IMR-90 (cell line): ENCODE results near the gene BPIFB2. TPM values are rescaled to one million over a fixed set of nuclear protein-coding genes. Genes with fewer than 3 reads are reported as not detected.

ENCODE experiments used
- ATAC-seq: fragments of 200-7000 bp; cut with Tn5 transposase; 2 replicates; pipeline ENCODE4 v1.9.1; 2020; ENCODE audit warnings: low read depth, mild to moderate bottlenecking, moderate library complexity
- BruUV-seq: library from RNA; stranded (reverse); fragments of 400-500 nt; replicated peaks from 2 replicates; lab custom pipeline; 2021; lab: Mats Ljungman, UMichigan
- CTCF ChIA-PET: fragments of 300-600 bp; formaldehyde crosslinking; extraction: SDS; loops from one replicate; lab custom pipeline; 2021; ENCODE audit warnings: antibody characterized with exemption; lab: Yijun Ruan, JAX
- POLR2A ChIA-PET: fragments of 300-600 bp; sonication (Branson Sonifier 250); formaldehyde crosslinking; loops from one replicate; lab custom pipeline; 2022; ENCODE audit warnings: antibody characterized with exemption; ENCODE audit not compliant: unreplicated experiment; lab: Charles Lee
- DNase-seq: peaks from one replicate; pipeline ENCODE4 v3.0.0; 2013
- H2AFZ ChIP-seq: replicated peaks from 2 replicates; pipeline ENCODE3; 2013; ENCODE audit warnings: low read length, mild to moderate bottlenecking; ENCODE audit not compliant: poor library complexity
- H2AK5ac ChIP-seq: 2 replicates; pipeline ENCODE4 v1.6.1; 2013; ENCODE audit warnings: low read depth, low read length, inconsistent platforms
- H2AK9ac ChIP-seq: replicated peaks from 2 replicates; pipeline ENCODE3; 2013; ENCODE audit warnings: mild to moderate bottlenecking, low read depth, low read length, moderate library complexity; ENCODE audit not compliant: poor library complexity
- H2BK120ac ChIP-seq: 2 replicates; pipeline ENCODE4 v1.6.1; 2013; ENCODE audit warnings: low read depth, low read length, inconsistent platforms
- H2BK15ac ChIP-seq: 3 replicates; pipeline ENCODE4 v1.6.1; 2013; ENCODE audit warnings: low read depth, low read length, inconsistent platforms
- H2BK20ac ChIP-seq: 2 replicates; pipeline ENCODE4 v1.6.1; 2013; ENCODE audit warnings: low read depth, mild to moderate bottlenecking, inconsistent platforms, low read length, moderate library complexity
- H2BK5ac ChIP-seq: 2 replicates; pipeline ENCODE4 v1.6.1; 2013; ENCODE audit warnings: mild to moderate bottlenecking, low read depth, low read length, inconsistent platforms; ENCODE audit not compliant: poor library complexity, severe bottlenecking
- H3K14ac ChIP-seq: replicated peaks from 2 replicates; pipeline ENCODE4 v1.6.1; 2013; ENCODE audit warnings: low read depth, low read length, inconsistent platforms
- H3K18ac ChIP-seq: 2 replicates; pipeline ENCODE4 v1.6.1; 2013; ENCODE audit warnings: low read depth, low read length, control low read depth
- H3K23ac ChIP-seq: 2 replicates; pipeline ENCODE4 v1.6.1; 2013; ENCODE audit warnings: low read depth, low read length, inconsistent platforms
- H3K27ac ChIP-seq: 2 replicates; pipeline ENCODE4 v1.5.1; 2013; ENCODE audit warnings: mild to moderate bottlenecking, control low read depth, low read length; ENCODE audit not compliant: insufficient read depth
- H3K27me3 ChIP-seq: 2 replicates; pipeline ENCODE4 v1.6.1; 2013; ENCODE audit warnings: low read length; ENCODE audit not compliant: control insufficient read depth, insufficient read depth
- H3K36me3 ChIP-seq: 2 replicates; pipeline ENCODE4 v1.6.1; 2013; ENCODE audit warnings: low read length, mixed read lengths; ENCODE audit not compliant: control insufficient read depth, insufficient read depth
- H3K4ac ChIP-seq: 2 replicates; pipeline ENCODE4 v1.6.1; 2013; ENCODE audit warnings: low read depth, low read length, inconsistent platforms
- H3K4me1 ChIP-seq: 2 replicates; pipeline ENCODE4 v1.6.1; 2013; ENCODE audit warnings: low read length, mixed read lengths; ENCODE audit not compliant: control insufficient read depth, insufficient read depth
- H3K4me2 ChIP-seq: 2 replicates; pipeline ENCODE4 v1.6.1; 2013; ENCODE audit warnings: low read depth, mild to moderate bottlenecking, control low read depth, low read length, moderate library complexity
- H3K4me3 ChIP-seq: 2 replicates; pipeline ENCODE4 v1.5.1; 2013; ENCODE audit warnings: low read depth, mild to moderate bottlenecking, control low read depth, low read length, moderate library complexity; ENCODE audit not compliant: insufficient read depth
- H3K56ac ChIP-seq: 2 replicates; pipeline ENCODE4 v1.6.1; 2013; ENCODE audit warnings: low read length, inconsistent platforms; ENCODE audit not compliant: insufficient read depth; ENCODE audit errors: extremely low read depth
- H3K79me1 ChIP-seq, 2 experiments: 2 replicates each; pipeline ENCODE4 v1.6.1; 2013; ENCODE audit warnings: low read length in 2 of 2, inconsistent platforms in 1 of 2, low read depth in 1 of 2
- H3K9ac ChIP-seq: 2 replicates; pipeline ENCODE4 v1.6.1; 2013; ENCODE audit warnings: low read depth, low read length, control low read depth
- H3K9me1 ChIP-seq: 2 replicates; pipeline ENCODE4 v1.6.1; 2013; ENCODE audit warnings: low read length, inconsistent platforms; ENCODE audit not compliant: insufficient read depth
- H3K9me3 ChIP-seq: 2 replicates; pipeline ENCODE4 v1.6.1; 2013; ENCODE audit warnings: low read length; ENCODE audit not compliant: control insufficient read depth, insufficient read depth
- H4K20me1 ChIP-seq: 2 replicates; pipeline ENCODE4 v1.6.1; 2013; ENCODE audit warnings: low read length, inconsistent platforms; ENCODE audit not compliant: insufficient read depth
- H4K5ac ChIP-seq: 2 replicates; pipeline ENCODE4 v1.6.1; 2013; ENCODE audit warnings: mild to moderate bottlenecking, low read depth, low read length, control low read depth
- H4K8ac ChIP-seq, 2 experiments: 2 replicates each; pipeline ENCODE4 v1.6.1; 2013; ENCODE audit warnings: low read depth in 2 of 2, low read length in 2 of 2, control low read depth in 1 of 2, inconsistent platforms in 1 of 2
- H4K91ac ChIP-seq: 2 replicates; pipeline ENCODE4 v1.6.1; 2013; ENCODE audit warnings: low read depth, low read length, inconsistent platforms; ENCODE audit not compliant: insufficient read depth
- CEBPB ChIP-seq: IDR thresholded peaks from 2 replicates; pipeline ENCODE4 v1.6.1; 2012; ENCODE audit warnings: low read depth, low read length, improper control_type of control experiment
- MAFK ChIP-seq: IDR thresholded peaks from 2 replicates; pipeline ENCODE4 v1.6.1; 2012; ENCODE audit warnings: low read depth, low read length, improper control_type of control experiment
- RCOR1 ChIP-seq: IDR thresholded peaks from 2 replicates; pipeline ENCODE4 v1.6.1; 2012; ENCODE audit warnings: mild to moderate bottlenecking, low read length, improper control_type of control experiment; ENCODE audit not compliant: insufficient replicate concordance
- RFX5 ChIP-seq: IDR thresholded peaks from 2 replicates; pipeline ENCODE4 v1.8.0; 2012; ENCODE audit warnings: low read depth, mild to moderate bottlenecking, low read length, moderate library complexity
- WGBS, 2 experiments: methylation state at CpG; one replicate each; pipeline versions ENCODE4 v1.1.5 to v1.1.7; 2013; ENCODE audit warnings: missing lambda C conversion rate in 2 of 2; ENCODE audit not compliant: insufficient read length in 1 of 2; ENCODE audit errors: extremely low coverage in 2 of 2; 5-methylcytosine and 5-hydroxymethylcytosine counted together
- dilution Hi-C: fragments of 300-500 bp; cut with HindIII; formaldehyde crosslinking; loops from one replicate; pipeline ENCODE4 v1.14.3; 2018; ENCODE audit warnings: low sequenced_read_pairs; ENCODE audit not compliant: unreplicated experiment
- in situ Hi-C: fragments of 300-500 bp; cut with MboI; formaldehyde crosslinking; loops from 3 replicates; pipeline ENCODE4 v1.14.3; 2019; ENCODE audit warnings: low sequenced_read_pairs, inconsistent platforms, mixed read lengths
- intact Hi-C: fragments of 100-400 bp; cut with micrococcal nuclease; formaldehyde crosslinking; loops from 2 replicates; pipeline ENCODE4 v1.10.0; 2022
- polyA plus RNA-seq, 3 experiments: library from polyadenylated mRNA; depleted of rRNA; stranded (reverse); fragments of >200 nt; gene quantifications; 2 replicates each; pipeline ENCODE4 v1.2.3, GENCODE V29; 2012; ENCODE audit warnings: low replicate concordance in 1 of 3
- total RNA-seq: library from RNA; depleted of rRNA; stranded (reverse); fragments of >200 nt; gene quantifications from 2 replicates; pipeline ENCODE4 v1.2.3, GENCODE V29; 2012
- TF ChIP-seq, protein P1 (sequence below): conservative IDR thresholded peaks from 2 replicates; pipeline ENCODE4 v1.5.1; 2012; ENCODE audit warnings: mild to moderate bottlenecking, low read depth, low read length, improper control_type of control experiment

BPIFB2 gene
- total and polyA plus RNA-seq, 2 of the 4 experiments (the other 2 are of a cell fraction), result not detected

DNA sequence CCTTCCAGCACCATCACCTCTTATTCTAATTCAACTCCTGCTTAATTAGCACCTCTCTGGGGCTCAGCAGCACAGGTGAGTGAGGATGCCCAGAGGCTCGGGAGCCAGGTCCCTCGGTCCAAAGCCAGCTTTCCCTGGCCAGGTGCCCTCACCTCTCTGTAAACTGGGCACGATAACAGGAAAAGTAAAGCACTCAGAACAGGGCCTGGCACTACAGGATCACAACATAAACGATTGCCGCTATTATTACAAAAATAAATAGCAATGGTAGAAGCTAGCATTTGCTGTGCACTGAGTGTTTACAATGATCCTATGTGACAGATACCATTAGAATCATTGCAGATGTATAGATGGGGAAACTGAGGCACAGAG lies 2.6 kb downstream of the BPIFB2 start:
- in situ Hi-C loops (no loop called here), dilution Hi-C loops (no loop called here), intact Hi-C loops (no loop called here)
- H3K4me3 ChIP-seq, result no peak overlapping the region
- no peak overlapping the region for H2BK120ac ChIP-seq
- no peaks in the 10 kb centered on the region for H3K4me1 ChIP-seq
- H3K79me1 ChIP-seq, result no peaks in the 10 kb centered on the region
- BruUV-seq, result no TSS peak
- H3K14ac ChIP-seq, result no peak overlapping the region
- H3K27me3 ChIP-seq, result peaks cover 14% of the 10 kb centered on the region
- no peak overlapping the region for H2AK5ac ChIP-seq
- 0% methylated on average over 1 of the region's 5 CpGs; no CpG with 5 or more reads in 1 of the 2 experiments for WGBS, 2 experiments
- no peak overlapping the region for H2BK20ac ChIP-seq
- ChIA-PET CTCF (no interaction called here), POLR2A (no interaction called here)
- no peak for DNase-seq
- no peak overlapping the region for H3K23ac ChIP-seq
- H4K8ac ChIP-seq, result no peak overlapping the region
- no peak overlapping the region for H2BK5ac ChIP-seq
- no peak overlapping the region for H4K5ac ChIP-seq
- no peak overlapping the region for H2AFZ ChIP-seq
- H3K9ac ChIP-seq, result no peak overlapping the region
- H2AK9ac ChIP-seq, result no peak overlapping the region
- TF ChIP-seq RCOR1, result no peak
- no peak for TF ChIP-seq CEBPB
- no peak for TF ChIP-seq RFX5
- no peak for TF ChIP-seq MAFK
- TF ChIP-seq, protein P1, sequence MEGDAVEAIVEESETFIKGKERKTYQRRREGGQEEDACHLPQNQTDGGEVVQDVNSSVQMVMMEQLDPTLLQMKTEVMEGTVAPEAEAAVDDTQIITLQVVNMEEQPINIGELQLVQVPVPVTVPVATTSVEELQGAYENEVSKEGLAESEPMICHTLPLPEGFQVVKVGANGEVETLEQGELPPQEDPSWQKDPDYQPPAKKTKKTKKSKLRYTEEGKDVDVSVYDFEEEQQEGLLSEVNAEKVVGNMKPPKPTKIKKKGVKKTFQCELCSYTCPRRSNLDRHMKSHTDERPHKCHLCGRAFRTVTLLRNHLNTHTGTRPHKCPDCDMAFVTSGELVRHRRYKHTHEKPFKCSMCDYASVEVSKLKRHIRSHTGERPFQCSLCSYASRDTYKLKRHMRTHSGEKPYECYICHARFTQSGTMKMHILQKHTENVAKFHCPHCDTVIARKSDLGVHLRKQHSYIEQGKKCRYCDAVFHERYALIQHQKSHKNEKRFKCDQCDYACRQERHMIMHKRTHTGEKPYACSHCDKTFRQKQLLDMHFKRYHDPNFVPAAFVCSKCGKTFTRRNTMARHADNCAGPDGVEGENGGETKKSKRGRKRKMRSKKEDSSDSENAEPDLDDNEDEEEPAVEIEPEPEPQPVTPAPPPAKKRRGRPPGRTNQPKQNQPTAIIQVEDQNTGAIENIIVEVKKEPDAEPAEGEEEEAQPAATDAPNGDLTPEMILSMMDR, result no peak
- no peak overlapping the region for H2BK15ac ChIP-seq
- H3K56ac ChIP-seq, result no peak overlapping the region
- no peak overlapping the region for H3K4ac ChIP-seq
- H4K20me1 ChIP-seq, result no peaks in the 10 kb centered on the region; the same call in 1 of the 2 replicates
- H3K9me3 ChIP-seq, result no peaks in the 10 kb centered on the region
- H4K91ac ChIP-seq, result no peak overlapping the region
- H3K27ac ChIP-seq, result no peak overlapping the region
- H3K9me1 ChIP-seq, result no peaks in the 10 kb centered on the region
- no peaks in the 10 kb centered on the region for H3K36me3 ChIP-seq
- H3K18ac ChIP-seq, result no peak overlapping the region
- no peak overlapping the region for H3K4me2 ChIP-seq
- no peak for ATAC-seq
